KMS-11 (cell line): ENCODE results near the gene NUDT22.
A peak's percentile ranks its signal among the peaks of the same experiment; 100 is the strongest.

Experiments used
- H2AFZ ChIP-seq: fragments of 200-600 bp; sonication (generic); 2 replicates; pipeline ENCODE4 v1.6.1; 2016; ENCODE audit warnings: antibody characterized with exemption, mixed run types, low read depth
- H3K27ac ChIP-seq: fragments of 200-600 bp; sonication (generic); 2 replicates; pipeline ENCODE4 v1.6.1; 2016; ENCODE audit warnings: mild to moderate bottlenecking, mixed run types
- H3K27me3 ChIP-seq: fragments of 200-600 bp; sonication (generic); 2 replicates; pipeline ENCODE4 v1.6.1; 2017; ENCODE audit warnings: mild to moderate bottlenecking, low read depth, mixed run types, moderate library complexity; ENCODE audit not compliant: insufficient read depth
- H3K36me3 ChIP-seq: fragments of 200-600 bp; sonication (generic); 2 replicates; pipeline ENCODE4 v1.6.1; 2017; ENCODE audit warnings: mild to moderate bottlenecking, mixed run types; ENCODE audit not compliant: insufficient read depth
- H3K4me1 ChIP-seq: fragments of 200-600 bp; sonication (generic); 2 replicates; pipeline ENCODE4 v1.6.1; 2016; ENCODE audit warnings: mild to moderate bottlenecking, low read depth, mixed run types; ENCODE audit not compliant: poor library complexity, severe bottlenecking
- H3K4me2 ChIP-seq: fragments of 200-600 bp; sonication (generic); 2 replicates; pipeline ENCODE4 v1.7.0; 2016; ENCODE audit warnings: mild to moderate bottlenecking, mixed run types
- H3K4me3 ChIP-seq: fragments of 200-600 bp; sonication (generic); IDR thresholded peaks from 2 replicates; pipeline ENCODE4 v1.6.1; 2017; ENCODE audit warnings: low read depth, low read length, mixed read lengths; ENCODE audit not compliant: insufficient read depth
- H3K79me2 ChIP-seq: fragments of 200-600 bp; sonication (generic); 2 replicates; pipeline ENCODE4 v1.6.1; 2016; ENCODE audit warnings: low read depth, mixed run types; ENCODE audit not compliant: insufficient read depth
- H3K9ac ChIP-seq: fragments of 200-600 bp; sonication (generic); 2 replicates; pipeline ENCODE4 v1.6.1; 2016; ENCODE audit warnings: mild to moderate bottlenecking, mixed run types
- H4K20me1 ChIP-seq: fragments of 200-600 bp; sonication (generic); 2 replicates; pipeline ENCODE4 v1.6.1; 2016; ENCODE audit warnings: mild to moderate bottlenecking, mixed run types; ENCODE audit not compliant: insufficient read depth
- CTCF ChIP-seq: fragments of 200-600 bp; sonication (generic); conservative IDR thresholded peaks from 2 replicates; pipeline ENCODE4 v1.6.1; 2017; ENCODE audit warnings: low read depth, mild to moderate bottlenecking, antibody characterized with exemption, low read length, moderate library complexity, mixed read lengths

The NUDT22 gene

DNA sequence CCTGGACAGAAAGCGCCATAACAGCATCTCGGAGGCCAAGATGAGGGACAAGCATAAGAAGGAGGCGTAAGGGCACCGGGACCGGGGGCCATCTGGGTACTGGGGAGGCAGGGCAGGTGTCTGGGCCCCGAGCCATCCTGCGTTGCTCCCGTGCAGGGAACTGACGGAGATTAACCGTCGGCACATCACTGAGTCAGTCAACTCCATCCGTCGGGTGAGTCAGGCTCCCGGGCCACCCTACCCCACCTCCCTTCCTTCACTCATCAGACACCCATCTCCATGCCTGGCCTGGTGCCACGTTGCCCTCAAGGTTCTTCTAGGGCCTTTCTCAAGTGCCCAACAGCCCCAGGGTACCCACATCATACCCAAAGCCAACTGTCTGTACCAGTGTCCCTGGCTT, 40.3 kb downstream of the NUDT22 start:
- Histone ChIP-seq H3K9ac (no peak overlapping the region), H3K4me1 (peaks cover 9% of the 10 kb centered on the region), H3K79me2 (no peaks in the 10 kb centered on the region), H3K4me3 (no peak overlapping the region), H3K4me2 (no peak overlapping the region), H3K27me3 (no peaks in the 10 kb centered on the region), H3K27ac (no peak overlapping the region), H2AFZ (no peak overlapping the region), H4K20me1 (no peaks in the 10 kb centered on the region), H3K36me3 (no peaks in the 10 kb centered on the region)
- TF ChIP-seq CTCF, result no peak

DNA sequence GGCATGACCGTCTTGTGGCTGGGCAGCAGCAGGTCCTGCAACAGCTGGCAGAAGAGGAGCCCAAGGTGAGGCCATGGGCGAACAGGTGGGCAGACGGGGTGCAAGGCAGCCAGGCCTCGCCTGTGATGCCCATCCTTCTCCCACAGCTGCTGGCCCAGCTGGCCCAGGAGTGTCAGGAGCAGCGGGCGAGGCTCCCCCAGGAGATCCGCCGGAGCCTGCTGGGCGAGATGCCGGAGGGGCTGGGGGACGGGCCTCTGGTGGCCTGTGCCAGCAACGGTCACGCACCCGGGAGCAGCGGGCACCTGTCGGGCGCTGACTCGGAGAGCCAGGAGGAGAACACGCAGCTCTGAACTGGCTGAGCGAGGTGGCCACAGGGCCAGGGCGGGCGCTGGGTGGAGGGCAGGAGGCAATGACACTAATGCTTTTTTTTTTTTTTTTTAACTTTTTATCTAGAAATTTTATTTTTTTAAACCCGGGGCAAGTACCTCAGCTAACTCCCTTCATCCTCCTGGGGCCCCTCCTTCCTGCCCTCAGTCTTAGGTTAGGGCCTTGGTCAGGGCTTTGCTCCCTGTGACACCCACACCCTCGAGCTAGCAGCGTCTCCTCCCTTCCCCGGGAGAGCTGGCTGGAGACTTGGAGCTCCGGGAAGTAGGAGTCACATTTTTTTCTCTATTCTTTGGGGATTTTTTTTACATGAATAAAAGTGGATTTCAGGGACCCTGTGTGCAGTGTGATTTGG, 41.3 kb downstream of the NUDT22 start:
- TF ChIP-seq CTCF, result no peak
- Histone ChIP-seq H2AFZ (no peak overlapping the region), H3K27ac (no peak overlapping the region), H3K79me2 (no peaks in the 10 kb centered on the region), H3K4me1 (peaks cover 14% of the 10 kb centered on the region), H3K9ac (no peak overlapping the region; the same call in 1 of the 2 replicates), H3K36me3 (no peaks in the 10 kb centered on the region), H4K20me1 (no peaks in the 10 kb centered on the region), H3K4me2 (no peak overlapping the region; the same call in 1 of the 2 replicates), H3K4me3 (no peak overlapping the region), H3K27me3 (no peaks in the 10 kb centered on the region)

DNA sequence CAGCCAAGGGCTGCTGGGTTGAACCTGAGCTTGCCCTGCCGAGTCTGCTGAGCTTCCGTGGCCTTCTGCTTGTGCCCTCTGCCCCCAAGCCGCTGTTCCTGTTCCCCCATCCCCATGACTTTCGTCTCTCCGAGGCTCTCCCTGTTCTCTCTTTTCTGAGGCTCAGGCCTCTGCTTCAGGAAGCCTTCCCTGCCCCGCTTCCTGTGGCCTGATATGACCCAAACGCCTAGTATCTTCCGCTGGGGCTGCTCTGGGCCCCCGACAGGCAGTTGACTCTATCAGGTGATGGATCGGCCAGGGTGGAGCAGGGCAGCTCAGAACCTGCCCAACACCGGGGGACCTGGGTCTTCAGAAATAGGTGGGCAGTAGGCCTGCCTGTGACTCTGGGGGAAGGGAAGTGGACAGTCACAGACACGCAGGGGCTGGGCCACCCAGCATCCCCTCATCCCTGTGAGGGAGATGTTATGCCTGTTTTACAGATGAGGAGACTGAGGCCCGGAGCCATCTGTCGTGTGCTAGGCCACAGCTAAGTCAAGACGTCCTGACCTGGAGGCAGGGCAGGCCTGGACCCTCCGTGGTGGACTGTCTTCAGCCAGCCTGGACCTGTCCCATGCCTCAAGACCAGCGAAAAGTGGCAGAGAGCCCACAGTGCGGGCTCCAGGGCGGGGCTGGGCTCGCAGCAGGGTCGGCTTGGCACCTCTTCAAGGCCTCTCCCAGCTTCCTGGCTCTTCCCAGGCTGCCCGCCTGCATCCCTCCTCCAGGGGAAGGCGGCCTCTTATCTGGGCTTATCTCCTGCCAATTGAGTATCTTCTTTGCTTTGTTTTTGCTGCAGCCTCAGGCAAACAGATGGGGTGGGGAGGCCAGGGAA, 42.2 kb downstream of the NUDT22 start:
- no peaks in the 10 kb centered on the region for H4K20me1 ChIP-seq
- H3K79me2 ChIP-seq, result no peaks in the 10 kb centered on the region
- H3K4me1 ChIP-seq, result peaks cover 14% of the 10 kb centered on the region
- H3K27me3 ChIP-seq, result no peaks in the 10 kb centered on the region
- H3K4me3 ChIP-seq, result no peak overlapping the region
- peak overlapping the region; percentile 86; the same call in 1 of the 2 replicates for H3K9ac ChIP-seq
- no peak overlapping the region; the same call in 1 of the 2 replicates for H2AFZ ChIP-seq
- peak overlapping the region; percentile 86 for H3K4me2 ChIP-seq
- peak overlapping the region; percentile 87 for H3K27ac ChIP-seq
- no peaks in the 10 kb centered on the region for H3K36me3 ChIP-seq
- no peak for TF ChIP-seq CTCF

- H3K4me1 ChIP-seq, result peaks cover 14% of the 10 kb centered on the region
- H2AFZ ChIP-seq, result peak overlapping the region; percentile 68
- peak overlapping the region; percentile 86 for H3K9ac ChIP-seq
- H3K4me2 ChIP-seq, result peak overlapping the region; percentile 86
- no peaks in the 10 kb centered on the region for H3K79me2 ChIP-seq
- no peaks in the 10 kb centered on the region for H4K20me1 ChIP-seq
- H3K36me3 ChIP-seq, result no peaks in the 10 kb centered on the region
- no peak for TF ChIP-seq CTCF
- no peaks in the 10 kb centered on the region for H3K27me3 ChIP-seq
- peak overlapping the region; percentile 87 for H3K27ac ChIP-seq
- no peak overlapping the region for H3K4me3 ChIP-seq
Observed at GRCh38 chr11:64268893-64269539, 42.9 kb downstream of the NUDT22 start.
